Dendritic cell treated with granulocyte-macrophage colony-stimulating factor and Interleukin-4, amounts not matched to agents 40 ng/mL and 50 ng/mL, for 4 days (primary cell): ENCODE measurements around the gene HDAC10.

ENCODE experiments used
- H3K27ac Mint-ChIP-seq: one replicate; pipeline ENCODE4 v1.8.0; 2022; ENCODE audit warnings: mild to moderate bottlenecking, mixed read lengths
- H3K27me3 Mint-ChIP-seq: one replicate; pipeline ENCODE4 v1.8.0; 2022; ENCODE audit warnings: mild to moderate bottlenecking, mixed read lengths
- H3K36me3 Mint-ChIP-seq: one replicate; pipeline ENCODE4 v1.8.0; 2022; ENCODE audit warnings: low read depth, mixed read lengths
- H3K4me1 Mint-ChIP-seq: one replicate; pipeline ENCODE4 v1.8.0; 2022; ENCODE audit warnings: low read depth, mixed read lengths
- H3K4me3 Mint-ChIP-seq: one replicate; pipeline ENCODE4 v1.8.0; 2022; ENCODE audit warnings: mild to moderate bottlenecking, moderate library complexity, mixed read lengths
- H3K9me3 Mint-ChIP-seq: one replicate; pipeline ENCODE4 v1.8.0; 2022; ENCODE audit warnings: mixed read lengths
- intact Hi-C: fragments of 100-400 bp; cut with micrococcal nuclease; formaldehyde crosslinking; loops from one replicate; pipeline ENCODE4 v1.15.0; 2022

Gene HDAC10

GRCh38 chr22:50260801-50261614, 9.9 kb upstream of the HDAC10 start:
- intact Hi-C loops: no loop called here
- Mint-ChIP-seq H3K27ac (no peak overlapping the region), H3K4me1 (peaks cover 18% of the 10 kb centered on the region), H3K36me3 (no peaks in the 10 kb centered on the region), H3K9me3 (no peaks in the 10 kb centered on the region), H3K4me3 (peak overlapping the region; percentile 34), H3K27me3 (peaks cover 75% of the 10 kb centered on the region)

- intact Hi-C loops: no loop called here
- Mint-ChIP-seq H3K4me3 (no peak overlapping the region), H3K36me3 (no peaks in the 10 kb centered on the region), H3K9me3 (no peaks in the 10 kb centered on the region), H3K27ac (no peak overlapping the region), H3K4me1 (peaks cover 18% of the 10 kb centered on the region), H3K27me3 (peaks cover 70% of the 10 kb centered on the region)
Measured at GRCh38 chr22:50260434-50260800, 9.4 kb upstream of the HDAC10 start.

DNA sequence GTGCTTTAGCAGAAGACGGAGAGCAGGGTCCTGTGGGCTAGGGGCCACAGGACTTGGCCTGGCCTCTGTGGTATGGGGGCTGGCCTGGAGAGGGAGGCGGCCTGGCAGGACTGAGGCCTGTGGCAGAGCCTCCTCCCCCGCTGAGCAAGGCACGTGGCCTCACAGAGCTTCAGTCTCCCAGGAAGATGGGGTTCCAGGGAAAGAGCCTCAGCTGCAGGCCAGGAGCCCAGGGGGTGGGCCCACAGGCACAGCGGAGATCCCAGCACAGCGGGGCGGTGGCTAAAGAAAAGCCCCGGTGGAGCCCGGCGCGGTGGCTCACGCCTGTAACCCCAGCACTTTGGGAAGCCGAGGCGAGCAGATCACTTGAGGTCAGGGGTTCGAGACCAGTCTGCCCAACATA, 8.2 kb upstream of the HDAC10 start:
- Mint-ChIP-seq H3K4me1 (peaks cover 18% of the 10 kb centered on the region), H3K4me3 (no peak overlapping the region), H3K36me3 (no peaks in the 10 kb centered on the region), H3K27me3 (peaks cover 59% of the 10 kb centered on the region), H3K9me3 (no peaks in the 10 kb centered on the region), H3K27ac (no peak overlapping the region)
- intact Hi-C loops: no loop called here

- Mint-ChIP-seq H3K27ac (no peak overlapping the region), H3K27me3 (peaks cover 54% of the 10 kb centered on the region), H3K4me3 (no peak overlapping the region), H3K36me3 (no peaks in the 10 kb centered on the region), H3K4me1 (peaks cover 18% of the 10 kb centered on the region), H3K9me3 (no peaks in the 10 kb centered on the region)
- intact Hi-C loops: no loop called here
Measured at GRCh38 chr22:50258361-50259292, 7.6 kb upstream of the HDAC10 start.

- H3K4me1 Mint-ChIP-seq: peaks cover 9% of the 10 kb centered on the region
- H3K4me3 Mint-ChIP-seq: no peak overlapping the region
- no peaks in the 10 kb centered on the region for H3K36me3 Mint-ChIP-seq
- H3K27ac Mint-ChIP-seq: no peak overlapping the region
- H3K9me3 Mint-ChIP-seq: no peaks in the 10 kb centered on the region
- intact Hi-C loops: no loop called here
- peaks cover 44% of the 10 kb centered on the region for H3K27me3 Mint-ChIP-seq
Measured at GRCh38 chr22:50257451-50258360, 6.6 kb upstream of the HDAC10 start.

DNA sequence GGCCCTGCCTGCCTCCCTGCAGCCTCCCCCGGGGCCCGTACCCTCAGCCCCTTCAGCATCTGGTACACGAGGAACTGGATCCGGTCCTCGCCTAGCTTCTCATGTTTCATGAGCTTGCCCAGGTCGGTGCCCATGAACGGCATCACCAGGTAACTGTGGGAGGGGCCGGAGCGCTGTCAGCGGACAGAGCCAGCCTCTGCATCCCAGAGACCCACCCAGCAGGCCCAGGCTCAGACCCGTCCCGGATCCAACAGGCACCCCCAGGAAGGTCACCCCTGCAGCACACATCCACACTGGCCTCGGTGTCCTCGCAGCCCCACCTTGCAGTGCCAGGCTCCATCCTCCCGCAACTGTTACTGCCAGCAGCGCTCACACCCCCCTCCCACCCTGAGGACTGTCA, 6.0 kb upstream of the HDAC10 start:
- Mint-ChIP-seq H3K9me3 (no peaks in the 10 kb centered on the region), H3K4me1 (peaks cover 7% of the 10 kb centered on the region), H3K27me3 (peaks cover 38% of the 10 kb centered on the region), H3K4me3 (no peak overlapping the region), H3K36me3 (no peaks in the 10 kb centered on the region), H3K27ac (no peak overlapping the region)
- intact Hi-C loops: no loop called here

DNA sequence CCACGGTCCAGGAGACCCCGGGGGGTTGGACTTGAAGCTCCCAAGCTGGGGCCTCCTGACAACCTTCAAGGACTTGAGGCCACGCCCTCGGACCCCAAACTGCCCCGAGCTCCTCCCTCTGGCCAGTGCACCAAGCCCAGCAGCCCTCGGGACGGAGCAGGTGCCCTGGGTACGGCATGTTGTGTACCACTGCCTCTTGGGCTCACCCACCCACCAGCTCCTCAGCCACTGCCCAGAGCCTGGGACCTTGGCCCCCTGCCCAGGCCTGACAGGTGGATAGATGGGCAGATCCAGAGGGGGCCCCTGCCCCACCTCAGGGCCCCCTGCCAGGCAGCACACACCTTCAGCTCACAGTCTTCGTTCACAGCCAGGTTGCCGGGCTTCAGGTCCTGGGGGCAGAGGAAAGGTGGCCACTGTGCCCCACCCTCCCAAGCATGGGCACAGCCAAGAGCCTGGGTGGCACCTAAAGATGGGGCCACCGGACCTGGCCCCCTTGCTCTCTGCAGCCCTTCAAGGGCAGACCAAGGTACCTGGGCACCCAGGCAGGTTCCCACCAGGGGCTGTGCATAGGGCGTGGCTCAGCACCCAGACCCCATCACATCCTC, 5.3 kb upstream of the HDAC10 start:
- Mint-ChIP-seq H3K4me3 (no peak overlapping the region), H3K36me3 (no peaks in the 10 kb centered on the region), H3K4me1 (peaks cover 12% of the 10 kb centered on the region), H3K9me3 (no peaks in the 10 kb centered on the region), H3K27me3 (peaks cover 35% of the 10 kb centered on the region), H3K27ac (no peak overlapping the region)
- intact Hi-C loops: no loop called here

DNA sequence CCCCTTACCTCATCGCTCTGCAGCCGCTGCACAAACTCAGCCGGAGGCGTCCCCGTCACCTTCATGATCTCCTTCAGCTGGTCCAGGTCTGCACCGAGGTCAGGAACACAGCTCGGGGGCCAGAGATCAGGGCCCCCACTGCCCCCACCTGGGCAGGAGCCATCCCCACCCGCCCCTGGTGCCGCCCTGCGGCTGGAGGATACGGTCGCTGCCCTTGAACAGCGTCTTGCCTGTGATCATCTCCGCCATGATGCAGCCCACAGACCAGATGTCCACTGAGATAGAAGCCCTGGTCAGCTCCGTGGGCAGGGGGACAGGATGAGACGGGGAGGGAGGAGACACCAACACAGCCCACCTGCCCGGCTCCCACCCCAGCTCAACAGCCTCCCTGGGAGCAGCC, 4.5 kb upstream of the HDAC10 start:
- no peak overlapping the region for H3K4me3 Mint-ChIP-seq
- no peaks in the 10 kb centered on the region for H3K9me3 Mint-ChIP-seq
- intact Hi-C loops: no loop called here
- peaks cover 12% of the 10 kb centered on the region for H3K4me1 Mint-ChIP-seq
- no peak overlapping the region for H3K27ac Mint-ChIP-seq
- H3K27me3 Mint-ChIP-seq: peaks cover 31% of the 10 kb centered on the region
- no peaks in the 10 kb centered on the region for H3K36me3 Mint-ChIP-seq

GRCh38 chr22:50255099-50255498, 4.0 kb upstream of the HDAC10 start:
- intact Hi-C loops: no loop called here
- Mint-ChIP-seq H3K4me3 (no peak overlapping the region), H3K9me3 (no peaks in the 10 kb centered on the region), H3K27ac (no peak overlapping the region), H3K4me1 (peaks cover 15% of the 10 kb centered on the region), H3K27me3 (peaks cover 26% of the 10 kb centered on the region), H3K36me3 (peaks cover 2% of the 10 kb centered on the region)

- intact Hi-C loops: loop anchor here (2.0 to 5.0 kb wide), 2 partner anchors 89 to 368 kb away; partner anchors contain the start of gene PPP6R2
- Mint-ChIP-seq H3K4me1 (peaks cover 24% of the 10 kb centered on the region), H3K27ac (no peak overlapping the region), H3K9me3 (no peaks in the 10 kb centered on the region), H3K4me3 (no peak overlapping the region), H3K36me3 (peaks cover 12% of the 10 kb centered on the region), H3K27me3 (peaks cover 15% of the 10 kb centered on the region)
Measured at GRCh38 chr22:50253941-50254340, 2.9 kb upstream of the HDAC10 start.

- intact Hi-C loops: loop anchor here (2.0 to 5.0 kb wide), 2 partner anchors 90 to 369 kb away; partner anchors contain the start of gene PPP6R2
- Mint-ChIP-seq H3K27me3 (peaks cover 8% of the 10 kb centered on the region), H3K36me3 (peaks cover 19% of the 10 kb centered on the region), H3K4me3 (no peak overlapping the region), H3K4me1 (peaks cover 24% of the 10 kb centered on the region), H3K27ac (no peak overlapping the region), H3K9me3 (no peaks in the 10 kb centered on the region)
Measured at GRCh38 chr22:50253046-50253915, 2.2 kb upstream of the HDAC10 start.
